ENCODE data around the gene VPS39. TPM values are rescaled to one million over a fixed set of nuclear protein-coding genes. Genes with fewer than 3 reads are reported as not detected.

VPS39 gene
- total and polyA plus RNA-seq, 9 donors = 30.3 to 61.5 (median 50.2) TPM

DNA sequence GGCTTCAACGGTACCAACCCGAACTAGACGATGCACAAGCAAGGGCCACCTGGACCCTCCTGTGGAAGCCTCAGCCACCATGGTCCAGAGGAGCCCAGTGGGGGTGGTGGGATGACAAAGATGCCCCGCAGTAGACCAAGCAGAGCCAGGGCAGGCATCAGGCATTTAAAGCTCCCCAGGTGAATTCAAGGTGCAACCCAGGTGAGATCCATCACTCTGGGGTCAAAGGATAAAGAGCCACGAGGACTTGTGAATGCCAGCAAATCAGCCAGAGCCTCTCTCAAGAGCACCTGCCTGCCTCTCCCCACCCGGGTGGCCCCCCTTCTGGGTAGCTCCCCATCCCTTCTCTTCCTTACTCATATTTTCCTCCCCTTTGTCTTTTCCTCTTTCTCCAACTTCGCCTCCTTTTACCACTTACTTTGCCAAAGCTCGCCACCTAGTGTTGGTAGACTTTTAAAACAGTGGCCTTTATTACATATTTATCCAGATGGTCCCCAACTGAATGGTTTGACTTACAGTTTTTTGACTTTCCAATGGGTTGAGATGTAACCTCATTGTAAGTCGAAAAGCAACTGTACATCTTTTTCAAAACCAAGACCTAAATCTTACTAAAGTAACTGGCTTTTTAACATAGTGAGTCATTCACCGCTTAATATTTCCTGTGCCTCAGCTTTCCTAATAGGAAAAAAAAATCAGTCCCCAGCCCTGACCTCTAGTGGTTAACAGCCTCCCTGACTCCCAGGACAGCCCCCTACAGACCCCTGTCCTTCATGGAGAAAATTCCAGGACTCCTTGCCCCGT is 70.4 kb downstream of the VPS39 start:
- TF ChIP-seq POLR2A (IDR thresholded peaks at IDR 0.05) (no peak), CTCF (IDR thresholded peaks at IDR 0.05) (peak in 2 of 3 donors; percentile 21 to 28), EP300 (IDR thresholded peaks at IDR 0.05) (no peak)

DNA sequence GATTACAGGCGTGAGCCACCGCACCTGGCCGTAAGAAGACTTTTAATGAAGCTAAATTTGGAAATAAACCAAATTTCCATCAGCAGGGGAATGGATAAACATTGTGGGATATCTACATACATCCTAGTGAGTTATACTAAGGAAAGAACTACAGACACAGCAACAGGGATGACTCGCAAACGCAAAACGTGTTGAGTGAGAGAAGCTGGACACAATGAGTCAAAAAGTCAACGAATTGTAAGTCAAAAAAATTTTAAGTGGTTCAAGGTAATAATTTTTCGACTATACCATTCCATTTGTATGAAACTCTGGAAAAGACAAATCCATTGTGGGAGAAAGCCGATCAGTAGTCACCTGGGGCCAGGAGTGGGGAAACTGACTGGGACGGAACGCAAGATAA is 71.6 kb downstream of the VPS39 start:
- Histone ChIP-seq H3K9me3 (no peaks in the 10 kb centered on the region), H3K4me1 (ENCODE audit: insufficient read depth) (no peaks in the 10 kb centered on the region), H3K4me3 (no peak overlapping the region), H3K27me3 (no peaks in the 10 kb centered on the region), H3K36me3 (no peaks in the 10 kb centered on the region), H3K27ac (no peak overlapping the region)
- no peak for DNase-seq
- no peak for TF ChIP-seq CTCF (IDR thresholded peaks at IDR 0.05)
- TF ChIP-seq POLR2A (IDR thresholded peaks at IDR 0.05) = no peak
- TF ChIP-seq EP300 (IDR thresholded peaks at IDR 0.05) = no peak
- intact Hi-C loops (cut with DNase I) = no loop called here
- WGBS, 3 donors = 81 to 84% (median 83%) methylated on average over 11 of the region's 11 CpGs

More for the DNA sequence above, 70.4 kb downstream of the VPS39 start:
- Histone ChIP-seq H3K9me3 (no peaks in the 10 kb centered on the region), H3K27me3 (no peaks in the 10 kb centered on the region), H3K27ac (no peak overlapping the region), H3K36me3 (no peaks in the 10 kb centered on the region), H3K4me1 (ENCODE audit: insufficient read depth) (no peaks in the 10 kb centered on the region), H3K4me3 (no peak overlapping the region)
- peak in 1 of 5 donors; percentile 20 for DNase-seq
- WGBS, 3 donors = 41 to 46% (median 45%) methylated on average over 11 of the region's 11 CpGs
- intact Hi-C loops (cut with DNase I) = no loop called here

- H3K4me3 ChIP-seq = no peak overlapping the region
- intact Hi-C loops (cut with DNase I) = no loop called here
- WGBS, 3 donors = 56 to 67% (median 65%) methylated on average over 1 of the region's 1 CpG
- no peaks in the 10 kb centered on the region for H3K9me3 ChIP-seq
- no peak for DNase-seq
- no peaks in the 10 kb centered on the region for H3K4me1 ChIP-seq (ENCODE audit: insufficient read depth)
- H3K27ac ChIP-seq = no peak overlapping the region
- TF ChIP-seq POLR2A (IDR thresholded peaks at IDR 0.05) = no peak
- no peak for TF ChIP-seq CTCF (IDR thresholded peaks at IDR 0.05)
- no peak for TF ChIP-seq EP300 (IDR thresholded peaks at IDR 0.05)
- no peaks in the 10 kb centered on the region for H3K36me3 ChIP-seq
- no peaks in the 10 kb centered on the region for H3K27me3 ChIP-seq
These were observed 72.8 kb downstream of the VPS39 start for GRCh38 chr15:42135351-42135750.

- DNase-seq = no peak
- Histone ChIP-seq H3K36me3 (no peaks in the 10 kb centered on the region), H3K4me1 (ENCODE audit: insufficient read depth) (no peaks in the 10 kb centered on the region), H3K9me3 (no peaks in the 10 kb centered on the region), H3K27me3 (no peaks in the 10 kb centered on the region), H3K27ac (no peak overlapping the region), H3K4me3 (no peak overlapping the region)
- TF ChIP-seq EP300 (IDR thresholded peaks at IDR 0.05) (no peak), CTCF (IDR thresholded peaks at IDR 0.05) (no peak), POLR2A (IDR thresholded peaks at IDR 0.05) (no peak)
- WGBS, 3 donors = 66 to 77% (median 75%) methylated on average over 6 of the region's 6 CpGs
- intact Hi-C loops (cut with DNase I) = no loop called here
These were observed 73.4 kb downstream of the VPS39 start for GRCh38 chr15:42134617-42135245.

Data from ovary (tissue), 9 donors.